Ovary (tissue), 3 donors: Measurements from ENCODE around the gene LCLAT1.

Experiments used
- CTCF ChIP-seq, 3 donors: fragments of 450-650 bp in 2 of 3; fragments of 200-600 bp in 1 of 3; IDR thresholded peaks; one replicate each; pipeline versions ENCODE4 v1.5.1 to v1.8.0; 2016 to 2022; ENCODE audit warnings: antibody characterized with exemption in 3 of 3, mild to moderate bottlenecking in 1 of 3
- EP300 ChIP-seq: sonication (generic); formaldehyde crosslinking; IDR thresholded peaks from one replicate; pipeline ENCODE4 v1.6.1; 2017; ENCODE audit warnings: antibody characterized with exemption
- POLR2A ChIP-seq: fragments of 450-650 bp; IDR thresholded peaks from one replicate; pipeline ENCODE4 v1.6.1; 2017; ENCODE audit warnings: antibody characterized with exemption, mild to moderate bottlenecking, moderate library complexity
- donor health status: DM: no; HTN: no; CAD: no.

GRCh38 chr2:30583204-30583749 is 136.2 kb downstream of the LCLAT1 start:
- no peak for TF ChIP-seq POLR2A
- TF ChIP-seq CTCF (IDR thresholded peaks at IDR 0.05) = no peak
- no peak for TF ChIP-seq EP300
